GM12878 (cell line): ENCODE measurements around the gene CCR7. TPM values are rescaled to one million over a fixed set of nuclear protein-coding genes. Genes with fewer than 3 reads are reported as not detected.

Source experiments
- BHLHE40 ChIP-seq, 2 experiments: fragments of 450-650 bp in 1 of 2; IDR thresholded peaks; 2 replicates each; pipeline ENCODE4 v1.6.1; 2011 to 2017; ENCODE audit warnings: low read depth in 2 of 2, borderline replicate concordance in 1 of 2, improper control_type of control experiment in 1 of 2, low read length in 1 of 2, mild to moderate bottlenecking in 1 of 2
- CBX5 ChIP-seq: sonication (generic); IDR thresholded peaks from 2 replicates; pipeline ENCODE4 v1.6.1; 2016; ENCODE audit warnings: low read depth, moderate library complexity, mild to moderate bottlenecking, inconsistent platforms
- ELK1 ChIP-seq: IDR thresholded peaks from 2 replicates; pipeline ENCODE4 v1.6.1; 2012; ENCODE audit warnings: low read depth, low read length, improper control_type of control experiment
- EP300 ChIP-seq, 2 experiments: fragments of 150-350 bp in 1 of 2; IDR thresholded peaks; 2 replicates each; pipeline ENCODE4 v1.6.1; 2011 to 2012; ENCODE audit warnings: low read depth in 2 of 2, low read length in 2 of 2, borderline replicate concordance in 1 of 2, improper control_type of control experiment in 1 of 2, inconsistent platforms in 1 of 2; ENCODE audit not compliant: control insufficient read depth in 1 of 2
- FOXK2 ChIP-seq: fragments of 450-650 bp; IDR thresholded peaks from 2 replicates; pipeline ENCODE4 v1.6.1; 2017; ENCODE audit warnings: mild to moderate bottlenecking, moderate library complexity
- GABPA ChIP-seq: IDR thresholded peaks from 2 replicates; pipeline ENCODE4 v1.6.1; 2014; ENCODE audit warnings: antibody characterized with exemption, low read depth, mild to moderate bottlenecking, inconsistent platforms
- HDGF ChIP-seq: fragments of 450-650 bp; IDR thresholded peaks from 2 replicates; pipeline ENCODE4 v1.6.1; 2016; ENCODE audit warnings: antibody characterized with exemption
- JUND ChIP-seq: IDR thresholded peaks from 2 replicates; pipeline ENCODE4 v1.6.1; 2012; ENCODE audit warnings: low read depth, mild to moderate bottlenecking, low read length, improper control_type of control experiment, moderate library complexity
- NFXL1 ChIP-seq: fragments of 450-650 bp; IDR thresholded peaks from 2 replicates; pipeline ENCODE4 v1.6.1; 2017; ENCODE audit warnings: antibody characterized with exemption, mild to moderate bottlenecking, borderline replicate concordance
- POU2F2 ChIP-seq: IDR thresholded peaks from 3 replicates; pipeline ENCODE4 v1.6.1; 2011; ENCODE audit warnings: low read depth, mild to moderate bottlenecking, low read length, borderline replicate concordance
- PRDM15 ChIP-seq: fragments of 450-650 bp; formaldehyde crosslinking; IDR thresholded peaks from 2 replicates; pipeline ENCODE4 v1.4.0; 2020; ENCODE audit warnings: mild to moderate bottlenecking, moderate library complexity
- RBBP5 ChIP-seq: fragments of 200-600 bp; sonication (generic); conservative IDR thresholded peaks from 2 replicates; pipeline ENCODE4 v1.6.1; 2016
- SIX5 ChIP-seq: IDR thresholded peaks from 2 replicates; pipeline ENCODE4 v1.6.1; 2011; ENCODE audit warnings: mild to moderate bottlenecking, low read depth, low read length, moderate library complexity; ENCODE audit not compliant: severe bottlenecking
- SUPT20H ChIP-seq: IDR thresholded peaks from 2 replicates; pipeline ENCODE4 v1.6.1; 2011; ENCODE audit warnings: low read depth, mild to moderate bottlenecking, low read length, moderate library complexity, borderline replicate concordance; ENCODE audit not compliant: control insufficient read depth
- USF2 ChIP-seq: IDR thresholded peaks from 2 replicates; pipeline ENCODE4 v1.6.1; 2011; ENCODE audit warnings: low read depth, low read length, improper control_type of control experiment, borderline replicate concordance
- ZBTB4 ChIP-seq: fragments of 450-650 bp; formaldehyde crosslinking; IDR thresholded peaks from 2 replicates; pipeline ENCODE4 v1.4.0; 2022; ENCODE audit warnings: mild to moderate bottlenecking, moderate library complexity
- polyA plus RNA-seq, 11 experiments: library from polyadenylated mRNA; depleted of rRNA in 4 of 11; unstranded in 6 of 11; stranded (reverse) in 5 of 11; fragments of >200 nt; fragmentation: Nextera tagmentation in 4 of 11; fragmentation: Illumina TruSeq in 1 of 11; extraction: Ambion mirVana in 4 of 11; extraction: Trizol in 1 of 11; gene quantifications; 1 replicate in 1 of 11; 2 replicates in 10 of 11; pipeline versions ENCODE4 v1.2.1 to v1.2.3, GENCODE V29; 2011 to 2016; ENCODE audit warnings: inconsistent platforms in 2 of 11, missing spikeins in 2 of 11, low read depth in 1 of 11
- total RNA-seq, 4 experiments: library from RNA; depleted of rRNA in 3 of 4; stranded (reverse); fragments of >200 nt in 3 of 4; fragmentation: Illumina TruSeq in 1 of 4; extraction: Trizol in 1 of 4; gene quantifications; 2 replicates each; pipeline versions ENCODE4 v1.2.1 to v1.2.3, GENCODE V29; 2013 to 2021

CCR7 gene
- total and polyA plus RNA-seq, 10 of the 15 experiments (the other 5 are each of a cell fraction or from before 2014, with no cell fraction given) = 131 to 1,171 (median 260) TPM

- TF ChIP-seq ZBTB4 (CRISPR knock-in tag) (no peak), GABPA (no peak), USF2 (no peak), HDGF (peak; percentile 25; the same call in 1 of the 2 replicates), SUPT20H (no peak), CBX5 (no peak), RBBP5 (no peak), PRDM15 (CRISPR knock-in tag) (no peak), POU2F2 (no peak), FOXK2 (no peak), SIX5 (no peak), BHLHE40 (IDR thresholded peaks at IDR 0.05; ENCODE audit: borderline replicate concordance in 1 of 2, low read depth in 2 of 2, low read length in 1 of 2) (no peak), JUND (no peak), EP300 (IDR thresholded peaks at IDR 0.05; ENCODE audit: borderline replicate concordance in 1 of 2, control insufficient read depth in 1 of 2, low read depth in 2 of 2, low read length in 2 of 2) (no peak), NFXL1 (no peak), ELK1 (no peak)
These were observed 23.3 kb downstream of the CCR7 start (continued) for GRCh38 chr17:40541873-40542557.
